Suprapubic skin (tissue), 4 donors: ENCODE measurements around the gene MSANTD2. TPM values are rescaled to one million over a fixed set of nuclear protein-coding genes. Genes with fewer than 3 reads are reported as not detected.

Experiments used
- DNase-seq, 2 donors: peaks; one replicate each; pipeline ENCODE4 v3.0.0-alpha.2; 2019; ENCODE audit warnings: low spot score in 2 of 2
- H3K27ac ChIP-seq: fragments of 200-600 bp; sonication (generic); one replicate; pipeline ENCODE4 v1.5.1; 2019
- H3K27me3 ChIP-seq: fragments of 200-600 bp; sonication (generic); one replicate; pipeline ENCODE4 v1.5.1; 2019
- H3K36me3 ChIP-seq: fragments of 200-600 bp; sonication (generic); one replicate; pipeline ENCODE4 v1.5.1; 2019
- H3K4me1 ChIP-seq: fragments of 200-600 bp; sonication (generic); one replicate; pipeline ENCODE4 v1.5.1; 2019
- H3K4me3 ChIP-seq: fragments of 200-600 bp; sonication (generic); one replicate; pipeline ENCODE4 v1.5.1; 2019; ENCODE audit warnings: mild to moderate bottlenecking
- H3K9me3 ChIP-seq: fragments of 200-600 bp; sonication (generic); one replicate; pipeline ENCODE4 v1.5.1; 2019
- EP300 ChIP-seq: sonication (generic); formaldehyde crosslinking; IDR thresholded peaks from one replicate; pipeline ENCODE4 v1.6.1; 2017; ENCODE audit warnings: antibody characterized with exemption
- POLR2A ChIP-seq, 2 donors: fragments of 450-650 bp; IDR thresholded peaks; one replicate each; pipeline ENCODE4 v1.6.1; 2017; ENCODE audit warnings: antibody characterized with exemption in 2 of 2, mild to moderate bottlenecking in 2 of 2, moderate library complexity in 2 of 2
- POLR2AphosphoS5 ChIP-seq, 3 donors: sonication (generic); formaldehyde crosslinking; IDR thresholded peaks; one replicate each; pipeline ENCODE4 v1.6.1; 2017; ENCODE audit warnings: antibody characterized with exemption in 3 of 3
- WGBS: methylation state at CpG from one replicate; pipeline ENCODE4 v1.1.5; 2018; 5-methylcytosine and 5-hydroxymethylcytosine counted together
- total RNA-seq, 4 donors: library from RNA; depleted of rRNA; stranded (reverse); fragments of >200 nt; gene quantifications; one replicate each; pipeline ENCODE4 v1.1.0, GENCODE V29; 2016
- TF ChIP-seq, protein P1 (sequence below), 2 donors: fragments of 200-600 bp in 1 of 2; fragments of 450-650 bp in 1 of 2; sonication (generic) in 1 of 2; IDR thresholded peaks; one replicate each; pipeline ENCODE4 v1.5.1; 2016 to 2019; ENCODE audit warnings: antibody characterized with exemption in 2 of 2, mild to moderate bottlenecking in 1 of 2, moderate library complexity in 1 of 2

The MSANTD2 gene
- total RNA-seq, 4 donors from 2014 or later, result 5.5 to 42.5 (median 11.7) TPM

- TF ChIP-seq POLR2AphosphoS5 (IDR thresholded peaks at IDR 0.05) (no peak), POLR2A (IDR thresholded peaks at IDR 0.05) (no peak), EP300 (no peak)
- TF ChIP-seq, protein P1, sequence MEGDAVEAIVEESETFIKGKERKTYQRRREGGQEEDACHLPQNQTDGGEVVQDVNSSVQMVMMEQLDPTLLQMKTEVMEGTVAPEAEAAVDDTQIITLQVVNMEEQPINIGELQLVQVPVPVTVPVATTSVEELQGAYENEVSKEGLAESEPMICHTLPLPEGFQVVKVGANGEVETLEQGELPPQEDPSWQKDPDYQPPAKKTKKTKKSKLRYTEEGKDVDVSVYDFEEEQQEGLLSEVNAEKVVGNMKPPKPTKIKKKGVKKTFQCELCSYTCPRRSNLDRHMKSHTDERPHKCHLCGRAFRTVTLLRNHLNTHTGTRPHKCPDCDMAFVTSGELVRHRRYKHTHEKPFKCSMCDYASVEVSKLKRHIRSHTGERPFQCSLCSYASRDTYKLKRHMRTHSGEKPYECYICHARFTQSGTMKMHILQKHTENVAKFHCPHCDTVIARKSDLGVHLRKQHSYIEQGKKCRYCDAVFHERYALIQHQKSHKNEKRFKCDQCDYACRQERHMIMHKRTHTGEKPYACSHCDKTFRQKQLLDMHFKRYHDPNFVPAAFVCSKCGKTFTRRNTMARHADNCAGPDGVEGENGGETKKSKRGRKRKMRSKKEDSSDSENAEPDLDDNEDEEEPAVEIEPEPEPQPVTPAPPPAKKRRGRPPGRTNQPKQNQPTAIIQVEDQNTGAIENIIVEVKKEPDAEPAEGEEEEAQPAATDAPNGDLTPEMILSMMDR (IDR thresholded peaks at IDR 0.05), result no peak
- Histone ChIP-seq H3K27me3 (peaks cover 88% of the 10 kb centered on the region), H3K4me1 (peaks cover 22% of the 10 kb centered on the region), H3K4me3 (peak overlapping the region; percentile 54), H3K36me3 (no peaks in the 10 kb centered on the region), H3K9me3 (no peaks in the 10 kb centered on the region), H3K27ac (no peak overlapping the region)
- peak in 1 of 2 donors; percentile 80 for DNase-seq
- WGBS, result 4% methylated on average over 29 of the region's 41 CpGs
Measured at GRCh38 chr11:124745835-124746620, 54.2 kb downstream of the MSANTD2 start.

DNA sequence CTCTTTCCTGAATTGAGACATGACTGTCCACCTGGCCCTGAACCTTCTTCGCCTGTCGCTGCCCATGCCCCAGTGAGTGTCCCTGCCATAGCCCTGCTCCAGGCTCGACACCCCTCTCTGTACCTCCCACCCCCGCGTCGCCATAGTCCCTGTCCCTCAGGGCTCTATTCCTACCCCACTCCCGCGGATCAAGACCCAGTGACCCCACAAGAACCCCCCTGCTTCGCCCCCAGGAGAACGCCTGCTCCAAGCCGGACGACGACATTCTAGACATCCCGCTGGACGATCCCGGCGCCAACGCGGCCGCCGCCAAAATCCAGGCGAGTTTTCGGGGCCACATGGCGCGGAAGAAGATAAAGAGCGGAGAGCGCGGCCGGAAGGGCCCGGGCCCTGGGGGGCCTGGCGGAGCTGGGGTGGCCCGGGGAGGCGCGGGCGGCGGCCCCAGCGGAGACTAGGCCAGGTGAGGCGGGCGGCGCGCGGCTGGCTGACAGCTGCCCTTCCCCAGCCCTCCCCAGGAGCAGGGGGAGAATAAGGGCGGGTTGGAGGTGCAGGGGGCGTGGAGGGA is 54.9 kb downstream of the MSANTD2 start:
- H3K4me1 ChIP-seq, result peaks cover 27% of the 10 kb centered on the region
- TF ChIP-seq POLR2A (IDR thresholded peaks at IDR 0.05) (no peak), EP300 (no peak), POLR2AphosphoS5 (IDR thresholded peaks at IDR 0.05) (no peak)
- TF ChIP-seq, protein P1 (IDR thresholded peaks at IDR 0.05), result no peak
- H3K4me3 ChIP-seq, result peak overlapping the region; percentile 54
- H3K36me3 ChIP-seq, result no peaks in the 10 kb centered on the region
- H3K9me3 ChIP-seq, result no peaks in the 10 kb centered on the region
- H3K27ac ChIP-seq, result no peak overlapping the region
- peaks cover 84% of the 10 kb centered on the region for H3K27me3 ChIP-seq
- peak in 1 of 2 donors; percentile 44 for DNase-seq
- 33% methylated on average over 22 of the region's 44 CpGs for WGBS

DNA sequence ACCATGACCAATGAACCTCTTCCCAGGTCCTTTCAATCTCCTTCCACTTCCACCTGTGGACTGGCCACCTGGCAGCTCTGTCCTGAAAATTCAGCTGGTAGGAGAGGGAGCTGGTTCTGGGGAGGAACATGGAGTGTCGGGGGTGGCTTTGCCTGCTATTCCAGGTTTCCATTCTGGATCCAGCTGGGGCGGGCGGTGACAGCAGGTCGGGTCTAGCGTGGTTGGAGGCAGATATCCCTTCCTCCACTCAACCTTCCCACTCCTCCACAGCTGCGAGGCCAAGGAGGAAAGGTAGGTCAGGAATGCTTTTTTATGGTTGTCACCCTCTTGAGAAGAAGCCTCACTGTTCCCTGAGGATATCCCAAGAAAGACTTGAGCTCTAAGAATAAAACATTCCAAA is 57.2 kb downstream of the MSANTD2 start:
- 62% methylated on average over 6 of the region's 6 CpGs for WGBS
- H3K4me1 ChIP-seq, result peaks cover 41% of the 10 kb centered on the region
- H3K27me3 ChIP-seq, result peaks cover 85% of the 10 kb centered on the region
- H3K27ac ChIP-seq, result no peak overlapping the region
- H3K36me3 ChIP-seq, result no peaks in the 10 kb centered on the region
- no peak for TF ChIP-seq POLR2A (IDR thresholded peaks at IDR 0.05)
- TF ChIP-seq, protein P1 (IDR thresholded peaks at IDR 0.05), result no peak
- TF ChIP-seq EP300, result no peak
- no peak for TF ChIP-seq POLR2AphosphoS5 (IDR thresholded peaks at IDR 0.05)
- H3K9me3 ChIP-seq, result no peaks in the 10 kb centered on the region
- H3K4me3 ChIP-seq, result no peak overlapping the region
- DNase-seq, result no peak

GRCh38 chr11:124742555-124742954 is 57.7 kb downstream of the MSANTD2 start:
- H3K4me3 ChIP-seq, result no peak overlapping the region
- H3K36me3 ChIP-seq, result no peaks in the 10 kb centered on the region
- DNase-seq, result no peak
- TF ChIP-seq POLR2AphosphoS5 (IDR thresholded peaks at IDR 0.05), result no peak
- TF ChIP-seq POLR2A (IDR thresholded peaks at IDR 0.05), result no peak
- TF ChIP-seq EP300, result no peak
- TF ChIP-seq, protein P1 (IDR thresholded peaks at IDR 0.05), result no peak
- no peak overlapping the region for H3K27ac ChIP-seq
- no peaks in the 10 kb centered on the region for H3K9me3 ChIP-seq
- H3K4me1 ChIP-seq, result peaks cover 41% of the 10 kb centered on the region
- peaks cover 85% of the 10 kb centered on the region for H3K27me3 ChIP-seq
- 65% methylated on average over 2 of the region's 2 CpGs for WGBS

GRCh38 chr11:124740277-124740882 is 59.8 kb downstream of the MSANTD2 start:
- TF ChIP-seq, protein P1 (IDR thresholded peaks at IDR 0.05), result peak in 1 of 2 donors; percentile 60
- no peak for TF ChIP-seq POLR2A (IDR thresholded peaks at IDR 0.05)
- WGBS, result 2% methylated on average over 10 of the region's 37 CpGs
- peaks cover 22% of the 10 kb centered on the region for H3K4me1 ChIP-seq
- H3K4me3 ChIP-seq, result peak overlapping the region; percentile 64
- no peak overlapping the region for H3K27ac ChIP-seq
- DNase-seq, result peak in 1 of 2 donors; percentile 73
- no peaks in the 10 kb centered on the region for H3K9me3 ChIP-seq
- peaks cover 75% of the 10 kb centered on the region for H3K27me3 ChIP-seq
- no peaks in the 10 kb centered on the region for H3K36me3 ChIP-seq
